Fibroblast of lung (primary cell): ENCODE results near the gene PTPRS.

Source experiments
- CTCF ChIP-seq, 2 donors: IDR thresholded peaks in 1 of 2; conservative IDR thresholded peaks in 1 of 2; 1 replicate in 1 of 2; 2 replicates in 1 of 2; pipeline ENCODE4 v1.5.1; 2011 to 2012; ENCODE audit warnings: low read length in 2 of 2, control low read depth in 1 of 2, inconsistent platforms in 1 of 2, low read depth in 1 of 2, mild to moderate bottlenecking in 1 of 2
- EZH2 ChIP-seq: IDR thresholded peaks from 2 replicates; pipeline ENCODE4 v1.5.1; 2012; ENCODE audit warnings: low read length, control low read depth, mild to moderate bottlenecking; ENCODE audit errors: missing control alignments

- TF ChIP-seq CTCF (conservative IDR thresholded peaks at IDR 0.05 in 1 of 2, IDR thresholded peaks at IDR 0.05 in 1 of 2; ENCODE audit: low read depth in 1 of 2, low read length in 2 of 2): no peak
- no peak for TF ChIP-seq EZH2
Observed at GRCh38 chr19:5318306-5318705, 22.3 kb downstream of the PTPRS start.
